Epithelial cell of prostate (primary cell): Measurements from ENCODE around the gene TACR1.
A peak's percentile ranks its signal among the peaks of the same experiment; 100 is the strongest.
"Not testable (repeated sequence)": the region's sequence is repeated elsewhere in the genome, so short reads cannot be mapped to it uniquely, and the experiment has no call there.

Source experiments
- DNase-seq: peaks from one replicate; pipeline ENCODE4 v3.0.0-alpha.2; 2011; ENCODE audit warnings: low read depth, low spot score
- H3K27ac ChIP-seq: fragments of 450-650 bp; 2 replicates; pipeline ENCODE4 v1.5.1; 2017; ENCODE audit warnings: mild to moderate bottlenecking

TACR1 gene

GRCh38 chr2:75199428-75200011 lies at the start of gene TACR1:
Gene TACR1, minus strand, starts transcription at chr2:75199520. Its CDS starts 586 bp downstream, at chr2:75198934.
- peak; percentile 24 for DNase-seq
- H3K27ac ChIP-seq: no peak within 1 kb of the TSS

GRCh38 chr2:75248581-75248980 lies 49.3 kb upstream of the TACR1 start:
- peak; percentile 20 for DNase-seq
- H3K27ac ChIP-seq: not testable (repeated sequence)

GRCh38 chr2:75246441-75247167 lies 47.3 kb upstream of the TACR1 start:
- no peak overlapping the region for H3K27ac ChIP-seq
- DNase-seq: no peak

- DNase-seq: no peak
- no peak overlapping the region for H3K27ac ChIP-seq
These were observed 43.9 kb upstream of the TACR1 start for GRCh38 chr2:75243219-75243618.

GRCh38 chr2:75241696-75242095 lies 42.4 kb upstream of the TACR1 start:
- no peak for DNase-seq

GRCh38 chr2:75238670-75239330 lies 39.5 kb upstream of the TACR1 start:
- peak overlapping the region; percentile 59 for H3K27ac ChIP-seq
- DNase-seq: peak; percentile 31

More at GRCh38 chr2:75241696-75242095, 42.4 kb upstream of the TACR1 start:
- H3K27ac ChIP-seq: no peak overlapping the region

- no peak for DNase-seq
- H3K27ac ChIP-seq: no peak overlapping the region
These were observed 38.0 kb upstream of the TACR1 start for GRCh38 chr2:75237296-75237695.

- no peak overlapping the region for H3K27ac ChIP-seq
- no peak for DNase-seq
These were observed 34.6 kb upstream of the TACR1 start for GRCh38 chr2:75233965-75234364.

- no peak overlapping the region for H3K27ac ChIP-seq
- no peak for DNase-seq
These were observed 27.3 kb upstream of the TACR1 start for GRCh38 chr2:75226617-75227016.

GRCh38 chr2:75226099-75226498 lies 26.8 kb upstream of the TACR1 start:
- DNase-seq: no peak
- H3K27ac ChIP-seq: no peak overlapping the region

GRCh38 chr2:75224636-75225094 lies 25.3 kb upstream of the TACR1 start:
- DNase-seq: no peak

GRCh38 chr2:75222527-75222926 lies 23.2 kb upstream of the TACR1 start:
- DNase-seq: no peak
- H3K27ac ChIP-seq: peak overlapping the region; percentile 20

More at GRCh38 chr2:75224636-75225094, 25.3 kb upstream of the TACR1 start:
- H3K27ac ChIP-seq: no peak overlapping the region

GRCh38 chr2:75221862-75222261 lies 22.5 kb upstream of the TACR1 start:
- no peak for DNase-seq
- H3K27ac ChIP-seq: peak overlapping the region; percentile 20

GRCh38 chr2:75219213-75219612 lies 19.9 kb upstream of the TACR1 start:
- not testable (repeated sequence) for DNase-seq, H3K27ac ChIP-seq

GRCh38 chr2:75211266-75211770 lies 12.0 kb upstream of the TACR1 start:
- DNase-seq: no peak
- H3K27ac ChIP-seq: no peak overlapping the region

GRCh38 chr2:75210409-75210808 lies 11.1 kb upstream of the TACR1 start:
- DNase-seq: no peak
- H3K27ac ChIP-seq: no peak overlapping the region

- no peak overlapping the region for H3K27ac ChIP-seq
These were observed 9.4 kb upstream of the TACR1 start for GRCh38 chr2:75208738-75209137.

GRCh38 chr2:75204833-75205232 lies 5.5 kb upstream of the TACR1 start:
- no peak overlapping the region for H3K27ac ChIP-seq
- no peak for DNase-seq

More at GRCh38 chr2:75208738-75209137, 9.4 kb upstream of the TACR1 start:
- no peak for DNase-seq

GRCh38 chr2:75202359-75202758 lies 3.0 kb upstream of the TACR1 start:
- H3K27ac ChIP-seq: no peak overlapping the region
- no peak for DNase-seq

- no peak for DNase-seq
These were observed 1.1 kb upstream of the TACR1 start for GRCh38 chr2:75200140-75201096.

More at GRCh38 chr2:75200140-75201096, 1.1 kb upstream of the TACR1 start:
- H3K27ac ChIP-seq: no peak overlapping the region
